Measurements from ENCODE around the gene SIT1. TPM values are rescaled to one million over a fixed set of nuclear protein-coding genes. Genes with fewer than 3 reads are reported as not detected.

Gene SIT1
- polyA plus RNA-seq, 10 donors = 0.15 to 2.5 (median 0.33) TPM; not detected in 4

DNA sequence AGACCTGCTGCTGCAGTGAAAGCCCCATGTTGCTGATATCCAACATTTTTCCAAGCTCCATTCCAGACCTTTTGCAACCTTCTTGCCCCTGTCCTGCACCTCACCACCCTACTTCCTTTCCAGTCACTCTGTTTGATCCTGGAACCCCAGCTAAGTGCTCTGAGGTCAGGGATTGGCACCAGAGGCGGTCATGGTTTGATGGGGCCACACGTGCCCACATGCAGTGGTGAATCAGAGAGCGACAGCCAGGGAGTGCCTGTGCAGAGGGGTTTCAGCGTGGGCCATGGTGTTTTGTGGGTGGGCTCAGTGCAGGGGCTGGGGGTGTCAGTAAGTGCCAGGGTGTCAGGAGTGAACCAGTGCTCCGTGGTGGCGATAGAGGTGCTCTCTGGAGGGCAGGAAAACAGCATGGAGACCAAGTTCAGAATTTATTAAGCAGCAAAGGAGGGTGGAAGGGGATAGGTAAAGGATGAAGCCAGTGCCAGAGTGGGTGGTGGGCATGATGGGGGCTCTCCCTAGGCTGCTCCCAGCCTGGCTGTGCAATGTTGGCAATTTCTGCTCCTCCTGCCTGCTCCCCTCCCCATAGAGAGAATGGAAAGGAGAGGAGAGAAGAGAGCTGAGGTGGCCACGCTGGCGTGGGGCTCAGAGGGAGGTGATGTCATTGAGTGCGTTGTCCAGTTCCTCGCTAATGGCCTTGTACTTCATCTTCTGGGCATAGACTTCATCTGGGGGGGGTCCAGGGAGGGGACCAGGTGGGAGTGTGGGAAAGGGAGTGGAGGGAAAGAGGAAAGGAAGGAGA is 32.0 kb upstream of the SIT1 start:
- DNase-seq = no peak

DNA sequence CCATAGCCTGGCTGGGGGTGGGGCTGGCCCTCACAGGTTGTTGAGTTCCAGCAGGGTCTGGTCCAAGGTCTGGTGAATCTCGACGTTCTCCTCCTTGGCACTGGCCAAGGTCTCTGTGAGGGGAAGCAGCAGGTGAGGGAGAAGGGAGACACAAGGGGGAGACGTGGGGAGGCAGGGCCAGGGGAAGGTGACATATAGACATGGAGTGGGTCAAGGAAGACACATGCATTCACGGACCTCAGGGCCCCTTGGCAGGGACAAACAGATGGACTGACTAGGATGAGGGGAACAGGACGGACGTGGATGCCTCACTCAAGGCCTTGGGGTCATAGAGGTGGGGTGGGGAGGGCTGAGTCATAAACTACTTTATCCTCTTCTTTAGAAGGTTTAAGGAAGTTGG is 31.3 kb upstream of the SIT1 start:
- peak in 1 of 3 donors; percentile 26 for DNase-seq

DNA sequence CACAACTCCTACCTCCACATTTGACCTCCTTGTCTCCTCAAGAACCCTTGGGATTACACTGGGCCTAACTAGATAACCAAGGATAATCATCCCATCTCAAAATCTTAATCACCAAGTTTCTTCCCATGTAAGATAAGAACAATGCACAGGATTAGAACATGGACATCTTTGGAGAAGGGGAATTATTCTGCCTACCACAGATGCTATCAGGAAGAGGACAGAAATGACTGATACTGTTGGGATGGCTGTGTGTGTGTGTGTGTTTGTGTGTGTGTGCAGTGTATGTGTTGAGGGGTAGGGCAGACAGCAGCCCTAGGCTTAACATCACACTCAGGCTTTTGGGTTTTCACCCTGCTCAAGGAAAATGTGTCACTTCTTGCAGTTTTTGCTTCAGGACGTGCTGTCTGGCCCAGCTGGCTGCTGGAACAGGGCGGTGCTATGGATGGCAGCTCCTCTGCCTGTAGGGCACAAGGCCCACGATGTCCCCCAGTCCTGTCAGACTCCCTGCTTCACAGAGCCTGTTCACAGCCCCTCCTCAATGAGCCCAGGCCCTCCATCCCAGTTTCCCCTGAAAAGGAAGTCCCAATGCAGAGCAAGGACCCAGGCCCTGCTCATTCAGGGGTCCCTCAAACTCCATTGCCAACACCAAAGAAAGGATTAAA is 30.7 kb upstream of the SIT1 start:
- DNase-seq = no peak

DNA sequence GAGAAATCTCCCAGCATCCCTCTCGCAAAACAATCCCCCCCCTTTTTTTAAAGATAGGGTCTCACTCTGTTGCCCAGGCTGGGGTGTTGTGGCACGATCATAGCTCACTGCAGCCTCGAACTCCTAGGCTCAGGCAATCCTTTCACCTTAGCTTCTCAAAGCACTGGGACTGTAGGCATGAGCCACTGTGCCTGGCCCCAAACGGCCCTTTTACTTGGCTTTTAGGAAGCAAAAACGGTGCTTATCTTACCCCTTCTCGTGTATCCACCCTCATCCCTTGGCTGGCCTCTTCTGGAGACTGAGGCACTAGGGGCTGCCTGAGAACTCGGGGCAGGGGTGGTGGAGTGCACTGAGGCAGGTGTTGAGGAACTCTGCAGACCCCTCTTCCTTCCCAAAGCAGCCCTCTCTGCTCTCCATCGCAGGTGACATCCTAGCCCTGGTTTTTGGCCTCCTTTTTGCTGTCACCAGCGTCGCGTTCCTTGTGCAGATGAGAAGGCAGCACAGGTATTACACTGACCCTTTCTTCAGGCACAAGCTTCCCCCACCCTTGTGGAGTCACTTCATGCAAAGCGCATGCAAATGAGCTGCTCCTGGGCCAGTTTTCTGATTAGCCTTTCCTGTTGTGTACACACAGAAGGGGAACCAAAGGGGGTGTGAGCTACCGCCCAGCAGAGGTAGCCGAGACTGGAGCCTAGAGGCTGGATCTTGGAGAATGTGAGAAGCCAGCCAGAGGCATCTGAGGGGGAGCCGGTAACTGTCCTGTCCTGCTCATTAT is 29.8 kb upstream of the SIT1 start:
- DNase-seq = no peak

GRCh38 chr9:35679766-35680330 is 29.1 kb upstream of the SIT1 start:
- DNase-seq = no peak

DNA sequence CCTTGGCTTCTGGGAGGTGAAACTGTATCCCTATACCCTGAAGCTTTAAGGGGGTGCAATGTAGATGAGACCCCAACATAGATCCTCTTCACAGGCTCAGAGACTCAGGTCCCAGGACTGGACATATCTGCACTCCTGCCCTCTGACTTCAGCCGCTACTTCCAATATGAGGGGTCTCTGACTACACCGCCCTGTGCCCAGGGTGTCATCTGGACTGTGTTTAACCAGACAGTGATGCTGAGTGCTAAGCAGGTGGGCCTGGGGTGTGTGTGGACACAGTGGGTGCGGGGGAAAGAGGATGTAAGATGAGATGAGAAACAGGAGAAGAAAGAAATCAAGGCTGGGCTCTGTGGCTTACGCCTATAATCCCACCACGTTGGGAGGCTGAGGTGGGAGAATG is 28.4 kb upstream of the SIT1 start:
- DNase-seq = no peak

DNA sequence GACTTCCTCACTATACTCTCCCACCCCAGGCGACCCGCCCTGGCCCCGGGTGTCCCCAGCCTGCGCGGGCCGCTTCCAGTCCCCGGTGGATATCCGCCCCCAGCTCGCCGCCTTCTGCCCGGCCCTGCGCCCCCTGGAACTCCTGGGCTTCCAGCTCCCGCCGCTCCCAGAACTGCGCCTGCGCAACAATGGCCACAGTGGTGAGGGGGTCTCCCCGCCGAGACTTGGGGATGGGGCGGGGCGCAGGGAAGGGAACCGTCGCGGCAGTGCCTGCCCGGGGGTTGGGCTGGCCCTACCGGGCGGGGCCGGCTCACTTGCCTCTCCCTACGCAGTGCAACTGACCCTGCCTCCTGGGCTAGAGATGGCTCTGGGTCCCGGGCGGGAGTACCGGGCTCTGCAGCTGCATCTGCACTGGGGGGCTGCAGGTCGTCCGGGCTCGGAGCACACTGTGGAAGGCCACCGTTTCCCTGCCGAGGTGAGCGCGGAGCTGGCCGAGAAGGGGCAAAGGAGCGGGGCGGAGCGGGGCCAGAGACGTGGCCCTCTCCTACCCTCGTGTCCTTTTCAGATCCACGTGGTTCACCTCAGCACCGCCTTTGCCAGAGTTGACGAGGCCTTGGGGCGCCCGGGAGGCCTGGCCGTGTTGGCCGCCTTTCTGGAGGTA is 25.1 kb upstream of the SIT1 start:
- peak in 1 of 3 donors; percentile 78 for DNase-seq

DNA sequence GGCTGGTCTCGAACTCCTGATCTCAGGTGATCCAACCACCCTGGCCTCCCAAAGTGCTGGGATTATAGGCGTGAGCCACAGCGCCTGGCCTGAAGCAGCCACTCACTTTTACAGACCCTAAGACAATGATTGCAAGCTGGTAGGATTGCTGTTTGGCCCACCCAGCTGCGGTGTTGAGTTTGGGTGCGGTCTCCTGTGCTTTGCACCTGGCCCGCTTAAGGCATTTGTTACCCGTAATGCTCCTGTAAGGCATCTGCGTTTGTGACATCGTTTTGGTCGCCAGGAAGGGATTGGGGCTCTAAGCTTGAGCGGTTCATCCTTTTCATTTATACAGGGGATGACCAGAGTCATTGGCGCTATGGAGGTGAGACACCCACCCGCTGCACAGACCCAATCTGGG is 24.5 kb upstream of the SIT1 start:
- DNase-seq = peak in 1 of 3 donors; percentile 37

DNA sequence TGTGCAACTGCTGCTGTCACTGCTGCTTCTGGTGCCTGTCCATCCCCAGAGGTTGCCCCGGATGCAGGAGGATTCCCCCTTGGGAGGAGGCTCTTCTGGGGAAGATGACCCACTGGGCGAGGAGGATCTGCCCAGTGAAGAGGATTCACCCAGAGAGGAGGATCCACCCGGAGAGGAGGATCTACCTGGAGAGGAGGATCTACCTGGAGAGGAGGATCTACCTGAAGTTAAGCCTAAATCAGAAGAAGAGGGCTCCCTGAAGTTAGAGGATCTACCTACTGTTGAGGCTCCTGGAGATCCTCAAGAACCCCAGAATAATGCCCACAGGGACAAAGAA is 23.3 kb upstream of the SIT1 start:
- DNase-seq = no peak

- peak in 1 of 3 donors; percentile 48 for DNase-seq
Observed at GRCh38 chr9:35673132-35674024, 22.6 kb upstream of the SIT1 start, which contains the start of gene CA9. CA9 (plus strand) TSS chr9:35673928; CDS start chr9:35673960, 32 bp downstream.

DNA sequence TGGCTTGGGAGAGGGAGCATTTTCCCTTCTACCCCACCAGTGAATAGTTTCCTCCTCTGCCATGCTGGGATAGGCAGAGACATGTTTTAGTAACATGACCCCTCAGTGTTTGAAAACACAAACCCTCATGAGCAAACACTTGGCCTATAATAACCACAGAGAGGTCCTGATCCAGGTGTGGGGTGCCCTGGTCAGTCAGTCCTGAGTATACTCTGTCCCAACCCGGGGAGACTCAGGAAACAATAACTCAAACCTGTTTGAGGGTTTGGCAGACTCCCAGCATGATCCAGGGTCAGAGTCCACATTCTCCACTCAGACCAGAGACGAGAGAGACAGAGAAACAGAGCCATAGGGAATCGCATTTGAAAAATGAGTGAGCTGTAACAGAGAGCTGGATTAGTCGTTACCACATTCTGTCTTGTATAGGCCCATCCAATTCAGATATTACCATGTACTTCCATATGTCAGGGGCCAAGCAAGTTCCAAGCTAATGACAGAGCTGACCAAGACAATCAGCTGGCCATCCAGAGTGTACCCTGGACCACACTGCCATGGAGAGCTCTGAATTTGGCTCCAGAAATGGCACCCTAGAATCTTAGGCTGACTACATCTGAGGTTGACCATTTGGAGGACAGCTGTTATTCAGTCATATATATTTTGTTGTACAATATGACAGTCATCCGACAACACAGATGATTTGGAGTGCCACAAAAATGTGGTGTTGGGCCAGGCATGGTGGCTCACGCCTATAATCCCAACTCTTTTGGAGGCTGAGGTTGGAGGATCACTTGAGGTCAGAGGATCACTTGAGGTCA is 18.8 kb upstream of the SIT1 start:
- no peak for DNase-seq

DNA sequence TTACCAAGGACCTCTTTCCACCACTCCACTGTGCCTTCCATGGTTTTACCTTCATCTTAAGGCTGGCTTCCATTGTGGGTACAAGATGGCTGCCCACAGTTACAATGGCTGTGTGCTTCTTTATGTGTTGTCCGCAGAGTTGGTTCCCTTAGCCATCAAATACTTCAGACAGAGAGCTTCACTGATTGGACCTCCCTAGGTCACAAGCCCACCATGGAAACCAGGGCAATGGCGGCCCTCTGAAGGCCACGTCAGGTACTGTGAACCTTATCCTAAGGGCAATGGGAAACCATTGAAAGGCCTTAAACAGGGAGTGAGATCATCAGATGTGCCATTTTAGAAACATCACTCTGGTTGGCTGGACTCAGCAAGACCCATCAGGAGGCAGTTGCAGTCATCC is 17.2 kb upstream of the SIT1 start:
- DNase-seq = no peak

DNA sequence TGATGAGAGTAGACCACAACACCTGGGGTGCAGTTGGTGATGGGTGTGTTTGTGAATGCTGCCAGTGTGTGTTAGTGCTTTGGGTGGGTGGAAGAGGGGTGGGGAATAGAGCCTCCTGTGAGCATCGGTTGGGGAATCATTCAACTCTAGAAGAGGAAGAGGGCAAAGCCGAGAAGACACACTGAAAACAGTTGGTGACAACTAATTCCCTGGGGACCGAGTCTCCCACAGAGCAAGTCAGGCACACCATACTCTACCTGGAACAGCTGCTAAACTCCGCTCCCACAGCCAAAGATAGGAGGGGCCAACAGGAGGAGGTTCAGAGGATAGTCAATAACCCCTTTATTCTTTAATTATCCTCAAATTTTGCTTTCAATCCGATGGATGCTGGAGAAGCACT is 15.8 kb upstream of the SIT1 start:
- DNase-seq = no peak

DNA sequence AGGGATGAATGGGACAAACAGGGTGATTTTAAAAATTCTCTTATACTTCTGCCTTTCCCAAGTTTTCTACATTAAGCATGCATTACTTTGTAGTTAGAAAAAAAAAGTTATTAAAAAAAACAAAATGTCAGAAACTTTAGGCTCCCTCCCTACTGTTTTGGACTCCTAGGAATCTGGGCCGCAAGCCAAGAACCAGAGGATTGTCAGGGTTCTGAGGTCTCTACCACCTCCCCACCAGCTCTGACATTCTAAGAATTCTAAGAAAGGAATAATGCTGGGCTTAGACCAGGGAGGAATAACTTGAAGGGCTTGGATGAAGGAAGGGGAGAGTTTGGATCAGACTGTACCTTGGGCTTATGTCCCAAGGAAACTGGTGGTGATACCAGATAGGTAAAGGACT is 15.3 kb upstream of the SIT1 start:
- no peak for DNase-seq

GRCh38 chr9:35665471-35665818 is 14.7 kb upstream of the SIT1 start:
- DNase-seq = no peak

DNA sequence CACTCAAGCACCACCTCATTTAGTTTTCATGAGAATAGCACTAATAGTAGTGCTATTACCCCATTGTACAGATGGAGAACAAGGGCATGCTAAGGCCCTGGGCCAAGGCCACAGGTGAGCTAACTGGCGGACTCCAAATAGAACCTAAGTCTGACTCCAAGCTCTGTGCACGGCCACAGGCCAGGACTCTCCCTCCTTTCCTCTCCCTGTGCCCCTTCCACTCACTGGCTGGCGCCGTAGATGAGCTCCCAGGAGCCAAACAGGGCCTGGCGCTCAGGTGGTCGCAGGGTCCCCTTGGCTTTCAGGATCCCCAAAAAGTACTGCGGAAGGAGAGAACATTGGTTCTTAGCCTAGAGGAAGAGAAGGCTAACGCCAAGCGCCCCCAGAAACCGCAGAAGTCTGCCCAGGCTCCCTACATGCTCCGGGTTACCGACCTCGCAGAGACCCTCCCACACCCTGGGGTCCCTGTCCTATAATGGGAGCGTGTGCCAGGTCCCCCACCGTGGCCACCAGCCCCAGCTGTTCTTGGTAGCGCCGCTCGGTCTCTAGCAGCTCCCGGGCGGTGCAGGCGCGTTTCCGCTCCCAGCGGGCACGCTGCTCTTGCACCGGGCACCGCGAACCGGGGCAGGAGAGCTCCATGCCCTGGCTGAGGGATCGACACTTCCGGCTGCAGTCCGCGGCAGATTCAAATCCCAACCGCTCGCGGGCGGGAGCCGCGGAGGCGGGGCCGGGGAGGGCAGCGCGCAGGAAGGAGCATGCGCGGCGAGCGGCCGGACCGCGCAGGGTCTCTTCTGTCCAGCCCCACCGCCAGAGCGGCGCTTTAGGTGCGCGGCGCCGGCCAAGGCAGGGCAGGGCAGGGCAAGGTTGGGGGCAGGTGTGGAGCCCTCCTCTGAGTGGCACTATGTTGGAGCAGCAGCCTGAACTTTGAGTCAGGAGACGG is 14.1 kb upstream of the SIT1 start, which contains the start of gene ARHGEF39:
ARHGEF39 (minus strand) TSS at position 665 of the 940 bp plus-strand sequence; CDS start at position 639, 26 bp downstream.
- DNase-seq = peak; percentile 78 to 93 (median 86)

- DNase-seq = no peak
Observed at GRCh38 chr9:35662437-35662836, 11.7 kb upstream of the SIT1 start.

GRCh38 chr9:35661756-35662350 is 11.1 kb upstream of the SIT1 start:
- no peak for DNase-seq

All from muscle of back (tissue), 11 donors.